Measurements from ENCODE around the gene MTMR3.

The MTMR3 gene

DNA sequence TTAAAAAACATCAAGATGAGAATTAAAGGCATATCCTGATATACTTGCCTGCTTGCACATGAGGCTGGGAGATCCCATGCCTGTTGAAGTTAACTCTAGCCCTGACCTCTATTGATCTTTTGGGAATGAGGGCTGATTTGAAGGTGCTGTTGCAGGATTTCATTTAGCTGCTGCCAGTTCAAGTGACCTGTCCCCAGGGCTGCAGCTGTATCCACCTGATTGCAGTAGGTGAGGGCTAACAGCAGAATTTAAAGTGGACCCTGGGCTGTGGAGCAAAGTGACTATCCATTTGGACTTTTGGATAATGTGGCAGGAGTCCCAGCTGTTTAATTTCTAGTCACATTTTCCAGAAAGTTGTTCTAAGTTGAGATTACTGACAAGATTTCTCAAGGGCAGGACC lies 146.5 kb downstream of the MTMR3 start:
- peaks cover 27 to 45% of the 10 kb centered on the region in 2 donors for H3K36me3 ChIP-seq (ENCODE audit: control insufficient read depth in 1 of 2, insufficient read depth in 2 of 2, low read length in 2 of 2)
- H3K27me3 ChIP-seq (ENCODE audit: low read depth, low read length): no peaks in the 10 kb centered on the region
- no peaks in the 10 kb centered on the region for H3K4me1 ChIP-seq (ENCODE audit: control insufficient read depth in 1 of 2, insufficient read depth in 2 of 2, low read length in 2 of 2)
- no peaks in the 10 kb centered on the region for H3K9me3 ChIP-seq (ENCODE audit: control insufficient read depth in 1 of 2, low read length in 2 of 2)
- no peak overlapping the region for H3K27ac ChIP-seq (ENCODE audit: low read length)
- no peak overlapping the region for H3K4me3 ChIP-seq (ENCODE audit: low read depth in 1 of 2, low read length in 2 of 2)

DNA sequence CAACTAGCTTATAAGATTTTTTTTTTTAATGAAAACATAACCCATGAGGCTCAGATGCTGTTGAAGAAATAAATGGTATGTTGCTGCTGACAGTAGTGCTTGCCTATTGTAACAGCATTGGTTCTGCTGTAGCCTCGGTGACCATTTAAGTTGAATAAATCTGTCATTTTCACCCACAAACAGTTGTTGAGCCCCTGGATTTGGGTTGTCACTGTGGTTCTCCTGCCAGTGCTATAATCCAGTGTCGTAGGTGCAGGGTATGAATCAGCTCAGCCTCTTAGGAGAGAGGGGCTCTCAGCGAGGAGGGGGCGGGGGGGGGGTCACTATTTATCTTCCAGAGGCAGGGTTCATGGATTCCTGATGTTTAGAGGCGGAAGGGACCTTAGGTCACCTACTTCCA lies 147.4 kb downstream of the MTMR3 start:
- no peak overlapping the region for H3K27ac ChIP-seq (ENCODE audit: low read length)
- no peaks in the 10 kb centered on the region for H3K9me3 ChIP-seq (ENCODE audit: control insufficient read depth in 1 of 2, low read length in 2 of 2)
- peaks cover 19 to 40% of the 10 kb centered on the region in 2 donors for H3K36me3 ChIP-seq (ENCODE audit: control insufficient read depth in 1 of 2, insufficient read depth in 2 of 2, low read length in 2 of 2)
- H3K27me3 ChIP-seq (ENCODE audit: low read depth, low read length): no peaks in the 10 kb centered on the region
- H3K4me1 ChIP-seq (ENCODE audit: control insufficient read depth in 1 of 2, insufficient read depth in 2 of 2, low read length in 2 of 2): no peaks in the 10 kb centered on the region
- H3K4me3 ChIP-seq (ENCODE audit: low read depth in 1 of 2, low read length in 2 of 2): no peak overlapping the region

GRCh38 chr22:30031328-30031727 lies 148.4 kb downstream of the MTMR3 start:
- no peaks in the 10 kb centered on the region for H3K27me3 ChIP-seq (ENCODE audit: low read depth, low read length)
- no peak overlapping the region for H3K27ac ChIP-seq (ENCODE audit: low read length)
- no peak overlapping the region for H3K4me3 ChIP-seq (ENCODE audit: low read depth in 1 of 2, low read length in 2 of 2)
- H3K9me3 ChIP-seq (ENCODE audit: control insufficient read depth in 1 of 2, low read length in 2 of 2): no peaks in the 10 kb centered on the region
- H3K36me3 ChIP-seq (ENCODE audit: control insufficient read depth in 1 of 2, insufficient read depth in 2 of 2, low read length in 2 of 2): peaks cover 9 to 30% of the 10 kb centered on the region in 2 donors
- no peaks in the 10 kb centered on the region for H3K4me1 ChIP-seq (ENCODE audit: control insufficient read depth in 1 of 2, insufficient read depth in 2 of 2, low read length in 2 of 2)

DNA sequence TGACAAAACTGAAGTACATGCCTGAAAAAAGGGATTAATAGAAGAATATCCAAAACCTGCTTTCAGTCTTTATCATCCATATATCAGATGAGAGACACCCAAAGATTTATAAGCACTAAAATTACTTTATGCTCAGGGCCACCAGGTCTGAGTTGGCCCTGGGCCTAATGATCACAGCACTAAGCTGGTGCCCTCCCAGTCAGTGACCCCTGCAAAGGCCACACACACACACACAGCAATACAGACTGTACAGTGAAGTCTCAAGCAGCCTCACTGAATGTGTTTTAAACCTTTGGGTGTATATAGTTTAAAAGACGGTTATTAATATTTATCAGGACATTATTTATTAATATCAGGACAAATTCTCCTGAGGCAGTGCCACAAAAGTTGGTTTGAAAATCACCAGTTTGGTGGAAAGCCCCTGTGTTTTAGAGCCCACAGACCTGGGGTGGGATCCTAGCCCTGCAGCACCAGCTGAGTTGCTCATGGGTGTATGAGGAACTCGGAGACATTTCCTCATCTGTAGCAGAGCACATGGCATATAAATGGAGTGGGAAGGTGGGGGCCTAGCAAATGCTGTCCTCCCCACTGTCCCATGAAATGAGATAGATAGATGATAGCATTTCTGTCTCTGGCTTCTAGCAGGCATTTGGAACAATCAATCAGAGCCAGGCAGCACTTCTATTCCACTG lies 148.9 kb downstream of the MTMR3 start:
- H3K27ac ChIP-seq (ENCODE audit: low read length): no peak overlapping the region
- H3K4me1 ChIP-seq (ENCODE audit: control insufficient read depth in 1 of 2, insufficient read depth in 2 of 2, low read length in 2 of 2): no peaks in the 10 kb centered on the region
- H3K9me3 ChIP-seq (ENCODE audit: control insufficient read depth in 1 of 2, low read length in 2 of 2): no peaks in the 10 kb centered on the region

DNA sequence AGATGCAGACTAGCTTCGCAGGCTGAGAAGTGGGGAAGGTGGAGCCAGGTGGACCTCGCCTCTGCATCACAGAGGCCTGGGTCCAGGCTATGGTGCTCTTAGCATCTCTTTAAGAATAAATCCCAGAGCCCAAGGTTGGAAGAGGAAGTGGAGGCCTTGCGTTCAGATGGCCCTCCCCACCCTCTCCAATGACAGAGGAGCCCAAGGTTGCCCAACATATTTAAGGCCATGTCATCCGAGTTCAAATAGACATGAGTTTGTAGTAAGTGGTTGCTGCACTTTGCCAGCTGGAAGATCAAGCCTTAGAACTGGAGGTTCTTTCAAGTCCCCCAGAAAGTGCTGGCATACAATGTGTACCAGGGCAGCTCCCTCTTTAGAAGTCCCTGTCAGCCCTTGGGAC lies 150.2 kb downstream of the MTMR3 start:
- Histone ChIP-seq H3K9me3 (ENCODE audit: control insufficient read depth in 1 of 2, low read length in 2 of 2) (no peaks in the 10 kb centered on the region), H3K36me3 (ENCODE audit: control insufficient read depth in 1 of 2, insufficient read depth in 2 of 2, low read length in 2 of 2) (peaks cover 0 to 16% of the 10 kb centered on the region in 2 donors), H3K27ac (ENCODE audit: low read length) (no peak overlapping the region), H3K27me3 (ENCODE audit: low read depth, low read length) (no peaks in the 10 kb centered on the region), H3K4me3 (ENCODE audit: low read depth in 1 of 2, low read length in 2 of 2) (no peak overlapping the region), H3K4me1 (ENCODE audit: control insufficient read depth in 1 of 2, insufficient read depth in 2 of 2, low read length in 2 of 2) (no peaks in the 10 kb centered on the region)

More for the DNA sequence above, 148.9 kb downstream of the MTMR3 start:
- Histone ChIP-seq H3K27me3 (ENCODE audit: low read depth, low read length) (no peaks in the 10 kb centered on the region), H3K36me3 (ENCODE audit: control insufficient read depth in 1 of 2, insufficient read depth in 2 of 2, low read length in 2 of 2) (peaks cover 3 to 24% of the 10 kb centered on the region in 2 donors), H3K4me3 (ENCODE audit: low read depth in 1 of 2, low read length in 2 of 2) (no peak overlapping the region)

DNA sequence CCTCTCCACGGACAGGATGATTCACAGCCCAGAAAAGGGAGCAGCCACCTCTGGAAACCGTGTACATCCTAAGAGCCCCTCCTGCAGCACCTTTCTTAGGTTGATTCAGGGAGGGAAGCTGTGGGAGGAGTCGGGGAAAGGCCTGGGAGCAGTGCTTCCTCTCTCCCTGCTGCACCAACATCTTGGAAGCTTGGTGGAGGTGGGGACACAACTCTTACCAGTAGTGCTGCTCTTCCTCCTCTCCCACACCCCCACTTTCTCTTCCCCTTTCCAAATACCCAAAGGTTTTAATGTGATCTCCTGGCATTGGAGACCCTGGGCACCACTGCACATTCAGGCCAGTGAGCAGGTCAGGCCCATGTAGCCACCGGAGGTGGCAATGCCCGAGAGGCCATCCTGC lies 150.9 kb downstream of the MTMR3 start:
- H3K4me3 ChIP-seq (ENCODE audit: low read depth in 1 of 2, low read length in 2 of 2): no peak overlapping the region
- no peaks in the 10 kb centered on the region for H3K9me3 ChIP-seq (ENCODE audit: control insufficient read depth in 1 of 2, low read length in 2 of 2)
- no peaks in the 10 kb centered on the region for H3K4me1 ChIP-seq (ENCODE audit: control insufficient read depth in 1 of 2, insufficient read depth in 2 of 2, low read length in 2 of 2)
- H3K36me3 ChIP-seq (ENCODE audit: control insufficient read depth in 1 of 2, insufficient read depth in 2 of 2, low read length in 2 of 2): peaks cover 0 to 8% of the 10 kb centered on the region in 2 donors
- no peaks in the 10 kb centered on the region for H3K27me3 ChIP-seq (ENCODE audit: low read depth, low read length)
- no peak overlapping the region for H3K27ac ChIP-seq (ENCODE audit: low read length)

GRCh38 chr22:30036656-30037055 lies 153.7 kb downstream of the MTMR3 start:
- Histone ChIP-seq H3K27me3 (ENCODE audit: low read depth, low read length) (no peaks in the 10 kb centered on the region), H3K4me1 (ENCODE audit: control insufficient read depth in 1 of 2, insufficient read depth in 2 of 2, low read length in 2 of 2) (no peaks in the 10 kb centered on the region), H3K4me3 (ENCODE audit: low read depth in 1 of 2, low read length in 2 of 2) (no peak overlapping the region), H3K27ac (ENCODE audit: low read length) (no peak overlapping the region), H3K9me3 (ENCODE audit: control insufficient read depth in 1 of 2, low read length in 2 of 2) (no peaks in the 10 kb centered on the region), H3K36me3 (ENCODE audit: control insufficient read depth in 1 of 2, insufficient read depth in 2 of 2, low read length in 2 of 2) (no peaks in the 10 kb centered on the region)

DNA sequence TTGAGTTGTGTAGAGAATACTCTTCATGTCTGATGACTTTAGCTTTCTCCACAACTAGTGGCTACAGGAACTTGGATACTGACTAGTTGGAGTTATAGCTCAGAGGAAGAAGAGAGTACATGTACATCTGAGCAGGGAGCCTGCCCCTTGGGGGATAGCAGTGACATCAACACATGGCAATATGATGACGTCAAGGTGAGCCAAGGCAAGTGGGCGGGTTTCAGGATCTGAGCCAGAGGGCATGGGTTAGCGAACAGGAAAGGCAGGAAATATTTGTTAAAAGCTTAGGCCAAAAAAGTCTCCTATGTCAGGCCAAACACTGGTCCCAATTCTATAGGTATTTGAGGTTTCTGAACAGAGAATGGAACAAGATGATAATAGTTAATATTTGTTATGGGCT lies 155.2 kb downstream of the MTMR3 start:
- Histone ChIP-seq H3K36me3 (ENCODE audit: control insufficient read depth in 1 of 2, insufficient read depth in 2 of 2, low read length in 2 of 2) (no peaks in the 10 kb centered on the region), H3K4me3 (ENCODE audit: low read depth in 1 of 2, low read length in 2 of 2) (no peak overlapping the region), H3K27ac (ENCODE audit: low read length) (no peak overlapping the region), H3K27me3 (ENCODE audit: low read depth, low read length) (no peaks in the 10 kb centered on the region), H3K9me3 (ENCODE audit: control insufficient read depth in 1 of 2, low read length in 2 of 2) (no peaks in the 10 kb centered on the region), H3K4me1 (ENCODE audit: control insufficient read depth in 1 of 2, insufficient read depth in 2 of 2, low read length in 2 of 2) (no peaks in the 10 kb centered on the region)

DNA sequence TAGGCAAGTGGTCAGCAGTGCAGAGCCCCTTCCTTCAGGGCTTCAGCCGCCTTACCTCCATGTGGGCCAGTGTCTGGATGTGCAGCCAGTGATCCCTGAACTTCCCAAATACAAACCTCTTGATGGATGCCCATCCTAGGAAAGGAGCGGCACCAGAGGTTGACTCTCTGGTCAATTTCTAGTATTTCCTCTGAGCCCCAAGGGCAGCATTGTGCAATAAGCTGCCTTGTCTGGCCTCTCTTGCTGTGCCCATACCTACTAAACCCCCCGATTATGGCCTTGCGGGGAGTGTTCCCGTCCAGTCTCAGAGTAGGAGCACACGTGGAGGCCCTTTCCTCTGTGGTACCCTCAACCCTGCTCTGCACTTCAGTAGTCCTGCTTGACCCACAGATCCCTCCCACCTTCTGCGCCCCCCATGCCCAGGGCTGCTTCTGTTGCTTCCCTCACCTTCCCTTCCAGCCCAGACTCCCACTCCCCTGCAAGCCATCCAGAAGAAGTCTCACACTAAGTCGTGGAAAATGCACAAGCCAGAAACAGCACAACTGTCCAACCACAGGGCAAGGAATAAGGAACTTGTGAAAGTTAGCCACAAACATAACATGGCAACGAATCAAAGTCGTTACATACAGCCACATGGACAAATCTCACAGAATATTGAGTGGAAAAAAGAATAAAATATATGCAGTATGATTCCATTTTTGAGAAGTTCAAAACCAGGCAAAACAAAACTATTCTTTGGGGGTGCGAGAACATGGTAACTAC lies 157.7 kb downstream of the MTMR3 start:
- Histone ChIP-seq H3K27me3 (ENCODE audit: low read depth, low read length) (no peaks in the 10 kb centered on the region), H3K4me3 (ENCODE audit: low read depth in 1 of 2, low read length in 2 of 2) (no peak overlapping the region), H3K9me3 (ENCODE audit: control insufficient read depth in 1 of 2, low read length in 2 of 2) (no peaks in the 10 kb centered on the region), H3K27ac (ENCODE audit: low read length) (no peak overlapping the region), H3K4me1 (ENCODE audit: control insufficient read depth in 1 of 2, insufficient read depth in 2 of 2, low read length in 2 of 2) (peaks cover 0 to 11% of the 10 kb centered on the region in 2 donors), H3K36me3 (ENCODE audit: control insufficient read depth in 1 of 2, insufficient read depth in 2 of 2, low read length in 2 of 2) (no peaks in the 10 kb centered on the region)

DNA sequence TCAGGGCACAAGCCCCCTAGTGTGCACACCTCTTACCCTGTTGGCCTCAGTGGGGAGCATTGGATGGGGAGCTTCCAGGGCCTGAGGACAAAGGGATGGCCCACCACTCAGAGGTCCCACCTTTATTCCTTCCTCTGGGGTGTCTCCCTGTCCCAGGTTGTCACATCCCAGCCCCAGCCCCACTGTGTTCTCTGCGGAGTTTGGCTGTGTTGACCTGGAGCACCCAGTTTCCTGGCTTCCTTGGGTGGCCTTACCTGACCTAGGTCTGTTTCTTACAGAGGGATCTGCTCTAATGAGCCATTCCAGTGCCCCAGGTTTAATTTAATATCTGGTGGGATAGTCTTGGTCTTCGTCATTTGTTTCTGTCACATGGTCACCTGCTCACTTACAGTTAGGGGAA lies 158.5 kb downstream of the MTMR3 start:
- no peak overlapping the region for H3K27ac ChIP-seq (ENCODE audit: low read length)
- H3K9me3 ChIP-seq (ENCODE audit: control insufficient read depth in 1 of 2, low read length in 2 of 2): no peaks in the 10 kb centered on the region

DNA sequence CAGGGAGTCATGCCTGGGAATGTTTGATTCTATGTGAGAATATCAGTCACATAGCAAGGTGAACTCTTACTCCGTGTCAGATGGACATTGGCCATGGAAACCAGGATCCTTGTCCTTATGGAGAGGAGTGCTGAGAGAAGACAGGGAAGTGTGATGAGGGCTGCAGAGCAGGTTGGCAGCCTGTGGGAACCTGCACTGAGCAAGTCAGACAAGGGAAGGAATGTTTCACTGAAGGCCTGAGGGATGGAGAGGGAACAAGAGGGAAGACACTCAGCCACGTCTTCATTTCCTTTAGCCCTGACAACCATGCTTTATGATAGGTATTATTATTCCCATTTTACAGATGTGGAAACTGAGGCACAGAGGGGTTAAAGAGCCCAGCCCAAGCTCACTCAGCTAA lies 158.9 kb downstream of the MTMR3 start:
- H3K4me1 ChIP-seq (ENCODE audit: control insufficient read depth in 1 of 2, insufficient read depth in 2 of 2, low read length in 2 of 2): peaks cover 0 to 11% of the 10 kb centered on the region in 2 donors
- no peak overlapping the region for H3K4me3 ChIP-seq (ENCODE audit: low read depth in 1 of 2, low read length in 2 of 2)
- H3K36me3 ChIP-seq (ENCODE audit: control insufficient read depth in 1 of 2, insufficient read depth in 2 of 2, low read length in 2 of 2): no peaks in the 10 kb centered on the region
- H3K27ac ChIP-seq (ENCODE audit: low read length): no peak overlapping the region
- no peaks in the 10 kb centered on the region for H3K27me3 ChIP-seq (ENCODE audit: low read depth, low read length)
- H3K9me3 ChIP-seq (ENCODE audit: control insufficient read depth in 1 of 2, low read length in 2 of 2): no peaks in the 10 kb centered on the region

More for the DNA sequence above, 158.5 kb downstream of the MTMR3 start:
- peaks cover 0 to 11% of the 10 kb centered on the region in 2 donors for H3K4me1 ChIP-seq (ENCODE audit: control insufficient read depth in 1 of 2, insufficient read depth in 2 of 2, low read length in 2 of 2)
- H3K27me3 ChIP-seq (ENCODE audit: low read depth, low read length): no peaks in the 10 kb centered on the region
- no peak overlapping the region for H3K4me3 ChIP-seq (ENCODE audit: low read depth in 1 of 2, low read length in 2 of 2)
- H3K36me3 ChIP-seq (ENCODE audit: control insufficient read depth in 1 of 2, insufficient read depth in 2 of 2, low read length in 2 of 2): no peaks in the 10 kb centered on the region
